Activated naive CD8-positive, alpha-beta T cell treated with anti-CD3 and anti-CD28 coated beads for 36 hours (primary cell): Measurements from ENCODE around the gene GRAMD1A. TPM values are rescaled to one million over a fixed set of nuclear protein-coding genes. Genes with fewer than 3 reads are reported as not detected.
A peak's percentile ranks its signal among the peaks of the same experiment; 100 is the strongest.
"Not testable (repeated sequence)": the region's sequence is repeated elsewhere in the genome, so short reads cannot be mapped to it uniquely, and the experiment has no call there.

Source experiments
- DNase-seq: peaks from one replicate; pipeline ENCODE4 v3.0.0; 2021
- H3K27ac Mint-ChIP-seq: one replicate; pipeline ENCODE4 v1.8.0; 2022; ENCODE audit warnings: mild to moderate bottlenecking, moderate library complexity, mixed read lengths
- H3K27me3 Mint-ChIP-seq: one replicate; pipeline ENCODE4 v1.8.0; 2022; ENCODE audit warnings: mild to moderate bottlenecking, mixed read lengths
- H3K36me3 Mint-ChIP-seq: one replicate; pipeline ENCODE4 v1.8.0; 2021; ENCODE audit warnings: mild to moderate bottlenecking, mixed read lengths
- H3K4me1 Mint-ChIP-seq: one replicate; pipeline ENCODE4 v1.8.0; 2021; ENCODE audit warnings: mixed read lengths
- H3K4me3 Mint-ChIP-seq: one replicate; pipeline ENCODE4 v1.8.0; 2022; ENCODE audit warnings: mild to moderate bottlenecking, moderate library complexity, mixed read lengths
- H3K9me3 Mint-ChIP-seq: one replicate; pipeline ENCODE4 v1.8.0; 2022; ENCODE audit warnings: mixed read lengths
- total RNA-seq, 2 experiments: library from RNA; stranded (reverse); gene quantifications; one replicate each; pipeline ENCODE4 v1.2.3, GENCODE V29; 2021

The GRAMD1A gene
- total RNA-seq, 2 experiments from 2014 or later: 135 to 140 TPM

DNA sequence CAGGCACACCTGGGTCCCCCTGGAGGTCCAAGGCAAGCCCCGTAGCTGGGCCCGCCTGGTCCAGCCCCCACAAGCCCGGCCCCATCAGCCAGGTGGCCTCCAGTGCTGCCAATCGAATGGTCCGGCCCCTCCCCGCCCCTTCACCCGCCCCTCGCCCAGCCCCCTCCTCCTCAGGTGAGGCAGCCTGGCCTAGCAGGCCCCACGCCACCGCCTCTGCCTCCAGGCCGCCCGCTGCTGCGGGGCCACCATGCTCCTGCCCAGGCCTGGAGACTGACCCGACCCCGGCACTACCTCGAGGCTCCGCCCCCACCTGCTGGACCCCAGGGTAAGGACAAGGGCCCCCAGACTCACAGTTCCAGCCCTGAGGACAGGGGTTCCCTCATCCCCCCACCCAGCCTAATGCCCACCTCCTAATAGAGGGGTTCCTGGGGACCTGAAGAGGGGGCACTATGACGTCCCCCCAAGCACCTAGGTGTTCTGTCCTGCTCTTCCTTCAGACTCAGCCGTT is 41.5 kb downstream of the GRAMD1A start, which contains the start of gene HPN:
Gene HPN, plus strand, starts transcription at position 174 of the 508 bp plus-strand sequence. CDS start 786 bp downstream, outside the sequence.
- Mint-ChIP-seq H3K27me3 (peaks cover 6% of the 10 kb centered on the region), H3K36me3 (no peaks in the 10 kb centered on the region), H3K9me3 (no peaks in the 10 kb centered on the region), H3K27ac (peak within 1 kb of the TSS; percentile 3), H3K4me3 (peak within 1 kb of the TSS; percentile 42), H3K4me1 (peaks cover 26% of the 10 kb centered on the region)
- DNase-seq: no peak

DNA sequence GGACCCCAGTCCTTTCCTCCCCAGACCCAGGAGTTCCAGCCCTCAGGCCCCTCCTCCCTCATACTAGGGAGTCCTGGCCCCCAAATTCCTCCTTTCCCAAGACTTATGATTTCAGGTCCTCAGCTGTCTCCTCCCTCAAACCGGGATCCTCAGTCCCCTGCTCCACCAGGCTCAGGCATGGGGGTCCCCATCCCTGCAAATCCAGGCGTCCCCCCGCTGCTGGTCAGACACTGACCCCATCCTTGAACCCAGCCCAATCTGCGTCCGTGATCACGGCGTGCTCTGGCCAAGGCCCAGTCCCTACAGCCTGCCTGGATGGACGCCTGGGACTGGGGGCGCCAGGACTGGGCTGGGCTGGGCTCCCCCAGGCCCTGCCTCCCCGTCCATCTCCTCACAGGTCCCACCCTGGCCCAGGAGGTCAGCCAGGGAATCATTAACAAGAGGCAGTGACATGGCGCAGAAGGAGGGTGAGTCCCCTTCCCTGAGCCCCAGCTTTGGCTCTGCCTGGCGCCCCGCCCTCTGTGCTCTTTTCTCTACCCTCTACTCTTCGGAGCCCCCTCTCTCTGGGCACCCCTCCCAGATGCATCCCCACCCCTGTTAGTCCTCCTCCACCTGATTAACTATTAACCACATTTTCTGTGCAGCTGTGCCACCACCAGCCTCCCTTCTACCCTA is 42.1 kb downstream of the GRAMD1A start:
- Mint-ChIP-seq H3K4me1 (peaks cover 26% of the 10 kb centered on the region), H3K36me3 (no peaks in the 10 kb centered on the region), H3K9me3 (no peaks in the 10 kb centered on the region), H3K27me3 (peaks cover 6% of the 10 kb centered on the region), H3K4me3 (no peak overlapping the region), H3K27ac (no peak overlapping the region)
- no peak for DNase-seq

DNA sequence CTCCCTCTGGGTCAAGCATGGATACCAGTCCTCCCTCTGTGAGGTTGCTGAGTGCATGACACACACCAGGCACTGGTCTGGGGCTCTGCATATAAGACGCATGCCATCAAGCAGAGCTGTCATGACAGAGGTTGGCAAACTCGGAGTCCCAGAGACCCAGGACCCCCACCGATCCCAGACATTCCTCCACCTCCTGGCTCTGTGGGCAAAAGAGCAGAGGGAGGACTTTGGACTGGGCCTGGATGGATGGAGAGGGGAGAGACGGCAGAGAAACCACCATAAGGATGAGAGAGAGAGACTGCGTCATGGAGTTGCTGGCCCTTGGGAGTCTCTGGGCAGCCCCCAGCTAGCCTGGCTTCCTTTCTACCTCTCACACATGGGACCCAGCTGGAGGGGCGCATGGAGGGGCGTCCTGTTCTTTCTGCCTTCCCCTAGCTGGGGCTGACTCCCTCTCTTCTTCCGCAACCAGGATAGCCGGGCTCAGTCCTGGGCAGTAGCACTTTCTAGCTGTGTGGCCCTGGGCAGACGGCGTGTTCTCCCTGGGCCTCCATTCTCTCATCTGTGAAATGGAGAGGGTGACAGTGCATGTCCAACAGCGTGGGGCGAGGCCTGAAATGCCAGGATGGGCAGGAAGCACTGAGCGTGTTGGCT is 43.0 kb downstream of the GRAMD1A start:
- no peak for DNase-seq
- Mint-ChIP-seq H3K27ac (no peak overlapping the region), H3K4me1 (peaks cover 26% of the 10 kb centered on the region), H3K27me3 (peaks cover 6% of the 10 kb centered on the region), H3K9me3 (no peaks in the 10 kb centered on the region), H3K4me3 (no peak overlapping the region), H3K36me3 (no peaks in the 10 kb centered on the region)

DNA sequence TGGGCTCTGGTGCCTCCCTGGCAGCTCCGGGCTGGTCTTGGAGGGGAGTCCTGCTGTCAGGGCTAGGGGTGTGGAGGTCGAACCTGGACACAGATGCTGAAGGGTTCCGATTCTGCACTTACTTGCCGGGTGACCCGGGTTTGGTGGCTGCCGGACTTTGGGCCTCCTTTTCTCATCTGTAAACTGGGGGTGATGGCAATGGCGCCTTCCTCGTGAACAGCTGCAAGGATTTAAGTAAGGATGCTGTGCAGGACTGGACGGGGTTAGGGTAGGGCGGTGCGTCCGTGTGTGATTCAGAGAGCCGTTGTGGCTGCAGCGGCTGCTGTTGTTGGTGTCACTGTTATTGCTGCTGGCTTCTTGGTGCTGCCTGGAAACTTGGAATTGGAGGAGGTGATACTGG is 43.8 kb downstream of the GRAMD1A start:
- DNase-seq: no peak
- H3K36me3 Mint-ChIP-seq: no peaks in the 10 kb centered on the region
- H3K27ac Mint-ChIP-seq: no peak overlapping the region
- H3K4me1 Mint-ChIP-seq: peaks cover 26% of the 10 kb centered on the region
- peaks cover 6% of the 10 kb centered on the region for H3K27me3 Mint-ChIP-seq
- no peak overlapping the region for H3K4me3 Mint-ChIP-seq
- H3K9me3 Mint-ChIP-seq: no peaks in the 10 kb centered on the region

DNA sequence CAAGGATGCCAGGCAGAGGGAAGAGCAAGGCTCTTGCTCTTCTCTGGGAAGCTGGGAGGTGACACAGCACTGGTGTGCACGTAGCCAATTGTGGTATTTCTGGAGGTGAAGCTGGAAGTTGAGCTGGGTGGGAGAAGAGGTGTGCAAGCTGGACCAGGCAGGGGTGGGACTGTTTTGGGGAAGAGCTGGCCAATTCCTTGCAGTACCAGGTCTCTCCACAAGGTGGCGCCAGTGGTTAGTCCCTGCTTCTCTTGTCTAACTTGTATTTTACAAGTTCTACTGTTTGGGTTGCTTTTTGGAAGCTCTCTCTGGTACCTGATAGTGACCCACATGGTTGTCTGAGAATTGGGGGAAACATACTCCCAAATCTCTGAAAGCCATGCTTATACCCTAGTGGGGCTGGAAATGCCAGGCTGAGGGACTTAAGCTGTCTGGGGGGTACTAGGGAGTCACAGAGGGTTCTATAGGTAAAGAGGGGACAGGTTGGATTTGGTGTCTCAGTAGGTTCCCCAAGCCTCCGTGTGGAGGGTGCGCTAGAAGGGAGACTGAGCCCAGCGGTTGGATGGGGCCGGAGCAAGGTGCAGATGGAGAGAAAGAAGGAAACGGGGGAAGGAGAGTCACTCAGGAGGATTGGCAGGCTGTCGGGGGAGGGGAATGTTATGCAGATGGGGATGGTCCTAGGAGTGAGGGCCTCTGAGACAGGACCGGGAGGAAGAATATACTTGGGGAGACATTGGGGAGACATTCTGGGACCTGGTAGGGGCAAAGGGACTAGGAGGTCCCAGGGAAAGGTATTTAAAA is 44.4 kb downstream of the GRAMD1A start:
- no peaks in the 10 kb centered on the region for H3K9me3 Mint-ChIP-seq
- H3K27me3 Mint-ChIP-seq: peaks cover 6% of the 10 kb centered on the region
- no peak overlapping the region for H3K4me3 Mint-ChIP-seq
- no peak overlapping the region for H3K27ac Mint-ChIP-seq
- no peaks in the 10 kb centered on the region for H3K36me3 Mint-ChIP-seq
- DNase-seq: peak; percentile 36
- H3K4me1 Mint-ChIP-seq: peaks cover 26% of the 10 kb centered on the region

DNA sequence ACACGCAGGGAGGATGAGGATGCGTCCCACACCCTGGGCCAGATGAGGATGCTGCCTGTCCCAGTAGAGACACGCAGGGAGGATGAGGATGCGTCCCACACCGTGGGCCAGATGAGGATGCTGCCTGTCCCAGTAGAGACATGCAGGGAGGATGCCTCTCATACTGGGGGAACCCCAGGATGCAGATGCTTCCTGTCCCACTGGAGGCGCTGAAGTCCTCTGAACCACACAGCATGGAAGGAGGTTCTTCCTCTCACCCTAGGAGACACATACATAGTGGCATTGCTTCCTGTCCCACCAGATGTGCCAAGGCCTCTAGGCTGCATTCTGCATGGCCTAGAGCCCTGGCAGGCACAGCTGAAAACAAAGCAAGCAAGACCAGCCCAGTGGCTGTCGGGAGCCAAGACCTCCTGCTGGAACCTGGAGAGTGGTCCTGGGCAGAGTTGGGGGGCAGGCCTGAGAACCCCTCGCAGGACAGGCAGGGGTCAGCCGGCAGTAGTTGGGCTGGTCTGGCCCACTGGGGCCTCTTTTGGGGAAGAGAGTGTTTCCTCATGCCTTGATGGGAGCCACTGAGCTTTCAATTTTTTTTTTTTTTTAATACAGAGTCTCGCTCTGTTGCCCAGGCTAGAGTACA is 45.7 kb downstream of the GRAMD1A start:
- no peaks in the 10 kb centered on the region for H3K9me3 Mint-ChIP-seq
- peak; percentile 43 for DNase-seq

DNA sequence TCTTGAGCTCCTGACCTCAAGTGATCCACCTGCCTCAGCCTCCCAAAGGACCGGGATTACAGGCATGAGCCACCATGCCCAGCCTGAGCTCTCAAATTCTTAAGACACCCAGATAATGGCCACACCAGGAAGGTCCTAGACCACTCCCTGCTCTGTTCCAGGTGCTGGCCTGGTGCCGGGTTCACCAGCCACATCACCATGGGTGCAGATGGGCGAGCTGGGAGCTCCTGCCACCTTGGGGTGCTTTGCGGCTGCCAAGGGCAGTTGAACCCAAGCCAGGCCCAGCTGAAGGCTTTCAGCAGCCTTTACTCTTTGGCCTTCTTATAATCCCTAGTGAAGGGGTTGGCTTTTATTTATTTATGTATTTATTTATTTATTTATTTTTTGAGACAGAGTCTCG is 46.3 kb downstream of the GRAMD1A start:
- Mint-ChIP-seq H3K4me1 (peaks cover 15% of the 10 kb centered on the region), H3K36me3 (no peaks in the 10 kb centered on the region), H3K4me3 (no peak overlapping the region), H3K9me3 (no peaks in the 10 kb centered on the region), H3K27me3 (peaks cover 6% of the 10 kb centered on the region), H3K27ac (no peak overlapping the region)
- DNase-seq: no peak

More for the DNA sequence above, 45.7 kb downstream of the GRAMD1A start:
- Mint-ChIP-seq H3K4me1 (peaks cover 19% of the 10 kb centered on the region), H3K27me3 (peaks cover 6% of the 10 kb centered on the region), H3K4me3 (no peak overlapping the region), H3K36me3 (no peaks in the 10 kb centered on the region), H3K27ac (no peak overlapping the region)

DNA sequence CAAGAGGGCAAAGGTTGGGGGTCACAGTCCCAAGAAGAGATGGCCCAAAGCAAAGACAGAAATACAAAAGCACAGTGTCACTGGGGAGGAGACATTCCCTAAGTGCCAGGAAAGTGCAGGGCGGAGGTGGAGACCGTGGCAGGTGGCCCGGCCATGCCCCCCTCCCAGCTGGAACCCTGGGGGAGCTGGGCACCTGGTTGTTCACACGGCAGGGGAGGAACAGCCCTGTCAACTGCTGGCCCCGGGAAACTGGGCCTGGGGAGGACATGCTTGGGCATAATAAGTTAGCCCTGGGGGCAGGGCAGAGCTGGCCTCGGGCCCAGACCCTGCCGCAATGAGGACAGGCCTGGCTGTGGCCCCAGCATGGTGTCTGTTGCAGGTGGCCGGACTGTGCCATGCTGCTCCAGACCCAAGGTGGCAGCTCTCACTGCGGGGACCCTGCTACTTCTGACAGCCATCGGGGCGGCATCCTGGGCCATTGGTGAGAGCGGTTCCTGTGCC is 48.8 kb downstream of the GRAMD1A start:
- H3K9me3 Mint-ChIP-seq: no peaks in the 10 kb centered on the region
- no peak overlapping the region for H3K27ac Mint-ChIP-seq
- no peak overlapping the region for H3K4me3 Mint-ChIP-seq
- no peaks in the 10 kb centered on the region for H3K36me3 Mint-ChIP-seq
- H3K27me3 Mint-ChIP-seq: peaks cover 6% of the 10 kb centered on the region
- H3K4me1 Mint-ChIP-seq: peaks cover 12% of the 10 kb centered on the region
- DNase-seq: no peak

DNA sequence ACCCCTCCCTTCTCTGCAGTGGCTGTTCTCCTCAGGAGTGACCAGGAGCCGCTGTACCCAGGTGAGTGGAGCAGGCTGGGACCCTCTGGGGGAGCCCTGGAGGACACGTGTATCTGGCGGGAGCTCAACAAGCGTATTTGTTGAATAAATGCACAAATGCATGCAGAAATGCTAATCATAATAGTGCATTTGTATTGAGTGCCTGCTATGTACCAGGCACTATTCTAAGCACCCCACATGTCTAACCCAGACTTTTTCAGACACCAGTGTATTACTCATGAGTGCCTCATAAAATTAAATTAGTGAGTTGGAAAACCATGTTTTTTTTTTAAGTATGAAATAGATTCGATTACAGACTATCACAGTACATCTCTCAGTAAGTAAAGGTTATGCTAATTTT is 49.3 kb downstream of the GRAMD1A start:
- Mint-ChIP-seq H3K27me3 (peaks cover 6% of the 10 kb centered on the region), H3K27ac (no peak overlapping the region), H3K9me3 (no peaks in the 10 kb centered on the region), H3K36me3 (no peaks in the 10 kb centered on the region), H3K4me3 (no peak overlapping the region), H3K4me1 (peaks cover 10% of the 10 kb centered on the region)
- no peak for DNase-seq

DNA sequence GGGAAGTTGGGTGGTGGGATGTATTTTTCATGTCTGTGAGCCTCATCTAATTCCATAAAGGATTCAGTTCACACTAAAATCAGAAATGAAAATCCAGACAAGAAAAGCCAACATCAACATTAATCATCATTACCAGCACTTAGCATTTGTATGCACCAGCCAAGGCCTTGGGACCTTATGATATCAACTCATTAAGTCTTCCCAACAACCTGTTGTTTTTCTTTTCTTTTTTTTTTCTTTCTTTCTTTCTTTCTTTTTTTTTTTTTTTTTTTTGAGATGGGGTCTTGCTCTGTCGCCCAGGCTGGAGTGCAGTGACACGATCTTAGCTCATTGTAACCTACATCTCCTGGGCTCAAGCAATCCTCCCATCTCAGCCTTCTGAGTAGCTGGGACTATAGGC is 50.5 kb downstream of the GRAMD1A start:
- H3K27ac Mint-ChIP-seq, H3K27me3 Mint-ChIP-seq, H3K4me1 Mint-ChIP-seq, H3K9me3 Mint-ChIP-seq, DNase-seq, H3K36me3 Mint-ChIP-seq, H3K4me3 Mint-ChIP-seq: not testable (repeated sequence)

DNA sequence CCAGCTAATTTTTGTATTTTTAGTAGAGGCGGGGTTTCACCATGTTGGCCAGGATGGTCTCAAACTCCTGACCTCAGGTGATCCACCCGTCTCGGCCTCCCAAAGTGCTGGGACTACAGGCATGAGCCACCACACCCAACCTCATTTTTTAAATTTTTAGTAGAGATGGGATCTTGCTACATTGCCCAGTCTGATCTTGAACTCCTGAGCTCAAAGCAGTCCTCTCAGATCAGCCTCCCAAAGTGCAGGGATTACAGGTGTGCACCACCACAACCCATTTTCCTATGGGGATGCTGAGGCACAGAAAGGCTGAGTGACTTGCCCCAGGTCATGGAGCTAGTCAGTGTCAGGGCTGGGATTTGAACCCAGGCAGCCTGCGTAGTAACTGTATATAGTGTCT is 51.1 kb downstream of the GRAMD1A start:
- H3K4me3 Mint-ChIP-seq, H3K27ac Mint-ChIP-seq, H3K9me3 Mint-ChIP-seq, H3K27me3 Mint-ChIP-seq, H3K4me1 Mint-ChIP-seq, H3K36me3 Mint-ChIP-seq, DNase-seq: not testable (repeated sequence)

DNA sequence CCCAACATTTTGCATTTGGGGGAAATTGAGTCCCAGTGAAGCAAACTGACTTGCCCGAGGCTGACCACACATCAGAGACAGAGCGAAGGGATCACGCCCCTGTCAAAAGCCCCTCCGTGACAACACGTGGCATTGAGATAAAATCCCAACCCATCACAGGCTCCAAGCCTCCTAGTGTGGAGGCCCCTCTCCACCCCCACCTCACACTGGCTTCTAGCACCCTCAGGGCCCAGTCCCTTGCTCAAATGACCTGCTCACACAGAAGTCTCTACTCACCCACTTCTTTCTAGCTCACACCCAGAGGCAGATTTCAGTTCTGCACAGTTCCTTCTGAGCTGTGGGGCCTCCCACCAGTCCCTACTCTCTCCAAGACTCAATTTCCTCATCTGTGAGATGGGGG is 51.7 kb downstream of the GRAMD1A start:
- no peaks in the 10 kb centered on the region for H3K9me3 Mint-ChIP-seq
- H3K4me3 Mint-ChIP-seq: no peak overlapping the region
- no peaks in the 10 kb centered on the region for H3K36me3 Mint-ChIP-seq
- H3K27ac Mint-ChIP-seq: no peak overlapping the region
- H3K27me3 Mint-ChIP-seq: no peaks in the 10 kb centered on the region
- DNase-seq: no peak
- H3K4me1 Mint-ChIP-seq: no peaks in the 10 kb centered on the region

DNA sequence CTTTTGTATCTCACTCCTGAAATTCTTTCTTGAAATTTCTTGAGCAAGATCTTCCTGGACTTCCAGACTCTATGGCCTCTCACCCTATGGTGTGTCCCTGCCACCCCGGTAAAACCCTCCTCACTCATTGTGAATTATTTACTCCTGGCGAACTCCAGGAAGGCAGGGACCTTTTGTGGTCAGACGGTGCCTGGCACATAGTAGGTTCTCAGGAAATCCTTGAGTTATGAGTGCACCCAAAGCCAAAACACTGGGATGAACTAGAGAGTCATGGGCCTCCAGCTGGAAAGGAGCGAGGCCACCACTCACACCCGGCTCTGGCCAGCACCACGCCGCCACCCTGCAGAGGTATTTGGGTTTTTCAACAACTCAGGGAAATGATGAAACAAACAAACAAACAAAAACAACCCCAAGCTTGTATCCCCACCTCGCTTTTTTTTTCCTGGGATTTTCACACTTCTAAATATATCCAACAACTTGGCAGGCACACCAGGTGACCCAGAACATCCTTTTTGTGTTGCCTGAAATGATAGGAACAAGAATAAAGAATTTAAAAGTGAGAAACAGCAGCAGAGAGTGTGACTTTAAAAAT is 52.6 kb downstream of the GRAMD1A start:
- Mint-ChIP-seq H3K9me3 (no peaks in the 10 kb centered on the region), H3K4me3 (no peak overlapping the region), H3K4me1 (no peaks in the 10 kb centered on the region), H3K27ac (no peak overlapping the region), H3K27me3 (no peaks in the 10 kb centered on the region), H3K36me3 (no peaks in the 10 kb centered on the region)
- DNase-seq: no peak

DNA sequence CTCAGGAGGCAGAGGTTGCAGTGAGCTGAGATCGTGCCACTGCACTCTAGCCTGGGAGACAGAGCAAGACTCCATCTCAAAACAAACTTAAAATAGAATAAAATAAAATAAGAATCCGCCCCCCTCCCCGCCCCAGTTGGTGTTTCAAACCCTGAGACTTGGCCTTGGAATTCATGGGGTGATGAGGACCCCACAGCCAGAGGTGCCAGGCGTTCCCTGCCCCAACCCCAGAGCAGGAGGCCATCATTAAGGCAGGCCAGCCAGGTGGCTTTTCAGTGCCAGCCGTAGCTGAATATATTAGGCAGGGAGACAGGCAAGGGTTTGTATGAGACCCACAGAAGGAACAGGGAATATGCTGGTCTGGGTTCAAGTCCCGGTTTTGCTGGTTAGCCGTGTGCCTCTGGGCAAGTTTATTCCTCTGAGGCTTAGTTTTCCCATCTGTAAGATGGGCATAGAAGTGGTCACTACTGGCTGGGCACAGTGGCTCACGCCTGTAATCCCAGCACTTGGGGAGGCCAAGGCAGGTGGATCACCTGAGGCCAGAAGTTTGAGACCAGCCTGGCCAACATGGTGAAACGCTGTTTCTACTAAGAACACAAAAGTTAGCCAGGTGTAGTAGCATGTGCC is 53.7 kb downstream of the GRAMD1A start:
- DNase-seq: no peak
- Mint-ChIP-seq H3K27ac (no peak overlapping the region), H3K9me3 (no peaks in the 10 kb centered on the region), H3K4me3 (no peak overlapping the region), H3K27me3 (no peaks in the 10 kb centered on the region), H3K36me3 (no peaks in the 10 kb centered on the region), H3K4me1 (no peaks in the 10 kb centered on the region)
